Measurements from ENCODE around the gene CFAP61. TPM values are rescaled to one million over a fixed set of nuclear protein-coding genes. Genes with fewer than 3 reads are reported as not detected.
"Not testable (repeated sequence)": the region's sequence is repeated elsewhere in the genome, so short reads cannot be mapped to it uniquely, and the experiment has no call there.

Gene CFAP61
- total RNA-seq, 1 experiment from 2014 or later, result not detected

GRCh38 chr20:20343932-20344331 lies 291.6 kb downstream of the CFAP61 start:
- H3K27me3 ChIP-seq (ENCODE audit: low read length), result peaks cover 44% of the 10 kb centered on the region
- no peaks in the 10 kb centered on the region for H3F3A ChIP-seq (ENCODE audit: low read length, unreplicated experiment)
- no peak overlapping the region for H3K9ac ChIP-seq (ENCODE audit: low read length)
- intact Hi-C loops (cut with micrococcal nuclease), result loop anchor here (10.0 kb wide), 1 partner anchor 59 kb away; no protein-coding TSS in a partner anchor
- CTCF ChIA-PET, result no interaction called here
- no peak overlapping the region for H2AFZ ChIP-seq (ENCODE audit: low read length)
- POLR2A ChIA-PET (ENCODE audit: unreplicated experiment), result no interaction called here
- DNase-seq (no peak), ATAC-seq (no peak)
- H3K79me2 ChIP-seq (ENCODE audit: low read length), result no peaks in the 10 kb centered on the region
- H4K20me1 ChIP-seq (ENCODE audit: low read length), result no peaks in the 10 kb centered on the region
- no peaks in the 10 kb centered on the region for H3K4me1 ChIP-seq (ENCODE audit: insufficient read depth, low read length)
- no peaks in the 10 kb centered on the region for H3K9me2 ChIP-seq (replicated peaks; ENCODE audit: low read length)
- TF ChIP-seq CTCF (conservative IDR thresholded peaks at IDR 0.05; ENCODE audit: low read depth, low read length) (no peak), EZH2phosphoT487 (IDR thresholded peaks at IDR 0.05; ENCODE audit: borderline replicate concordance, low read length) (no peak), EZH2 (IDR thresholded peaks at IDR 0.05; ENCODE audit: low read length, unreplicated experiment) (no peak)
- H3K36me3 ChIP-seq (ENCODE audit: low read depth, low read length), result no peaks in the 10 kb centered on the region
- no peak overlapping the region for H3K27ac ChIP-seq (ENCODE audit: low read length)
- no peaks in the 10 kb centered on the region for H3K9me3 ChIP-seq (ENCODE audit: low read length)
- no peak overlapping the region for H3K4me3 ChIP-seq (ENCODE audit: low read length)
- no peak overlapping the region for H3K4me2 ChIP-seq (ENCODE audit: low read length)
- BruUV-seq (replicated peaks), result no TSS peak

GRCh38 chr20:20344476-20344875 lies 292.1 kb downstream of the CFAP61 start:
- Histone ChIP-seq H3K36me3 (ENCODE audit: low read depth, low read length) (no peaks in the 10 kb centered on the region), H3F3A (ENCODE audit: low read length, unreplicated experiment) (no peaks in the 10 kb centered on the region), H2AFZ (ENCODE audit: low read length) (no peak overlapping the region), H4K20me1 (ENCODE audit: low read length) (no peaks in the 10 kb centered on the region), H3K4me1 (ENCODE audit: insufficient read depth, low read length) (no peaks in the 10 kb centered on the region), H3K9me2 (replicated peaks; ENCODE audit: low read length) (no peaks in the 10 kb centered on the region), H3K79me2 (ENCODE audit: low read length) (no peaks in the 10 kb centered on the region), H3K9me3 (ENCODE audit: low read length) (no peaks in the 10 kb centered on the region), H3K4me3 (ENCODE audit: low read length) (no peak overlapping the region), H3K27ac (ENCODE audit: low read length) (no peak overlapping the region), H3K4me2 (ENCODE audit: low read length) (no peak overlapping the region), H3K9ac (ENCODE audit: low read length) (no peak overlapping the region), H3K27me3 (ENCODE audit: low read length) (peaks cover 42% of the 10 kb centered on the region)
- CTCF ChIA-PET, result no interaction called here
- ATAC-seq (no peak), DNase-seq (no peak)
- BruUV-seq (replicated peaks), result no TSS peak
- POLR2A ChIA-PET (ENCODE audit: unreplicated experiment), result no interaction called here
- TF ChIP-seq CTCF (conservative IDR thresholded peaks at IDR 0.05; ENCODE audit: low read depth, low read length) (no peak), EZH2 (IDR thresholded peaks at IDR 0.05; ENCODE audit: low read length, unreplicated experiment) (no peak), EZH2phosphoT487 (IDR thresholded peaks at IDR 0.05; ENCODE audit: borderline replicate concordance, low read length) (no peak)
- intact Hi-C loops (cut with micrococcal nuclease), result loop anchor here (10.0 kb wide), 1 partner anchor 60 kb away; no protein-coding TSS in a partner anchor

- H3K36me3 ChIP-seq (ENCODE audit: low read depth, low read length), result no peaks in the 10 kb centered on the region
- H3K27ac ChIP-seq (ENCODE audit: low read length), result no peak overlapping the region
- H4K20me1 ChIP-seq (ENCODE audit: low read length), result no peaks in the 10 kb centered on the region
- no peaks in the 10 kb centered on the region for H3K79me2 ChIP-seq (ENCODE audit: low read length)
- CTCF ChIA-PET, result no interaction called here
- ATAC-seq (no peak), DNase-seq (no peak)
- H3K4me3 ChIP-seq (ENCODE audit: low read length), result no peak overlapping the region
- no peaks in the 10 kb centered on the region for H3K4me1 ChIP-seq (ENCODE audit: insufficient read depth, low read length)
- no peak overlapping the region for H3K4me2 ChIP-seq (ENCODE audit: low read length)
- H3F3A ChIP-seq (ENCODE audit: low read length, unreplicated experiment), result no peaks in the 10 kb centered on the region
- TF ChIP-seq EZH2phosphoT487 (IDR thresholded peaks at IDR 0.05; ENCODE audit: borderline replicate concordance, low read length) (no peak), CTCF (conservative IDR thresholded peaks at IDR 0.05; ENCODE audit: low read depth, low read length) (no peak), EZH2 (IDR thresholded peaks at IDR 0.05; ENCODE audit: low read length, unreplicated experiment) (no peak)
- POLR2A ChIA-PET (ENCODE audit: unreplicated experiment), result no interaction called here
- H3K9me2 ChIP-seq (replicated peaks; ENCODE audit: low read length), result no peaks in the 10 kb centered on the region
- H3K9me3 ChIP-seq (ENCODE audit: low read length), result no peaks in the 10 kb centered on the region
- H3K9ac ChIP-seq (ENCODE audit: low read length), result no peak overlapping the region
- H3K27me3 ChIP-seq (ENCODE audit: low read length), result 0 out of 2 replicates have a peak, but pooled peaks cover 5% of the 10 kb centered on the region
- no TSS peak for BruUV-seq (replicated peaks)
- intact Hi-C loops (cut with micrococcal nuclease), result no loop called here
- no peak overlapping the region for H2AFZ ChIP-seq (ENCODE audit: low read length)
Observed at GRCh38 chr20:20353576-20353975, 301.2 kb downstream of the CFAP61 start.

- ATAC-seq; H3K9ac ChIP-seq (ENCODE audit: low read length); POLR2A ChIA-PET (ENCODE audit: unreplicated experiment); H3K4me1 ChIP-seq (ENCODE audit: insufficient read depth, low read length); H3K36me3 ChIP-seq (ENCODE audit: low read depth, low read length); H3K4me2 ChIP-seq (ENCODE audit: low read length); H3K9me3 ChIP-seq (ENCODE audit: low read length); H3K79me2 ChIP-seq (ENCODE audit: low read length); DNase-seq; H3F3A ChIP-seq (ENCODE audit: low read length, unreplicated experiment); H3K27ac ChIP-seq (ENCODE audit: low read length); BruUV-seq (replicated peaks); H3K4me3 ChIP-seq (ENCODE audit: low read length); CTCF ChIA-PET; H3K9me2 ChIP-seq (replicated peaks; ENCODE audit: low read length); H3K27me3 ChIP-seq (ENCODE audit: low read length); intact Hi-C loops (cut with micrococcal nuclease); H2AFZ ChIP-seq (ENCODE audit: low read length); H4K20me1 ChIP-seq (ENCODE audit: low read length): not testable (repeated sequence)
Observed at GRCh38 chr20:20355503-20355902, 303.2 kb downstream of the CFAP61 start.
